ENCODE measurements around the gene IPO5.

DNA sequence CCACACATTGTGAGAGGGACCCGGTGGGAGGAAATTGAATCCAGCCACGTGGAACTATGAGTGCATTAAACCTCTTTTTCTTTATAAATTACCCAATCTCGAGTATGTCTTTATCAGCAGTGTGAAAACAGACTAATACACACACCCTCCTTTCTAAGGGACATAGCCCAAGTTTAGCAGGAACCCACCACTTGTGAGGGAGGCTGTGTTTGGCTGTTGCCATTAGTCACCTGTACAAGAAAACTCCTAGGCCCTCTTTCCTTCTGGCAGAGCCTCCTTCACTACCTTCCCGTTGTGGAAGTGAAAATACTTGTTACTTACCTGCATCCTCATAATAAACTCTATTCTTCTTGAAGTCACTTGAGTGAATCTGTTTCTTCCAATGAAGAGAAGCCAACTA is 113.2 kb downstream of the IPO5 start:
- TF ChIP-seq YY1 (IDR thresholded peaks at IDR 0.05; ENCODE audit: low read depth): no peak
- no peak for TF ChIP-seq TCF12 (IDR thresholded peaks at IDR 0.05; ENCODE audit: low read depth)
- TF ChIP-seq TAF1 (IDR thresholded peaks at IDR 0.05; ENCODE audit: low read depth): no peak
- TF ChIP-seq FOXM1 (IDR thresholded peaks at IDR 0.05; ENCODE audit: borderline replicate concordance, low read depth): no peak
- TF ChIP-seq TEAD4 (IDR thresholded peaks at IDR 0.05): no peak
- no peak for TF ChIP-seq NFIC (IDR thresholded peaks at IDR 0.05)
- no peak for TF ChIP-seq EP300 (IDR thresholded peaks at IDR 0.05; ENCODE audit: borderline replicate concordance)
- no peak for TF ChIP-seq EGR1 (IDR thresholded peaks at IDR 0.05)
- TF ChIP-seq CEBPB (IDR thresholded peaks at IDR 0.05): no peak
- TF ChIP-seq CREB1 (IDR thresholded peaks at IDR 0.05; ENCODE audit: low read depth): no peak
- no peak for TF ChIP-seq RAD21 (IDR thresholded peaks at IDR 0.05; ENCODE audit: low read depth)
- TF ChIP-seq, protein P1, sequence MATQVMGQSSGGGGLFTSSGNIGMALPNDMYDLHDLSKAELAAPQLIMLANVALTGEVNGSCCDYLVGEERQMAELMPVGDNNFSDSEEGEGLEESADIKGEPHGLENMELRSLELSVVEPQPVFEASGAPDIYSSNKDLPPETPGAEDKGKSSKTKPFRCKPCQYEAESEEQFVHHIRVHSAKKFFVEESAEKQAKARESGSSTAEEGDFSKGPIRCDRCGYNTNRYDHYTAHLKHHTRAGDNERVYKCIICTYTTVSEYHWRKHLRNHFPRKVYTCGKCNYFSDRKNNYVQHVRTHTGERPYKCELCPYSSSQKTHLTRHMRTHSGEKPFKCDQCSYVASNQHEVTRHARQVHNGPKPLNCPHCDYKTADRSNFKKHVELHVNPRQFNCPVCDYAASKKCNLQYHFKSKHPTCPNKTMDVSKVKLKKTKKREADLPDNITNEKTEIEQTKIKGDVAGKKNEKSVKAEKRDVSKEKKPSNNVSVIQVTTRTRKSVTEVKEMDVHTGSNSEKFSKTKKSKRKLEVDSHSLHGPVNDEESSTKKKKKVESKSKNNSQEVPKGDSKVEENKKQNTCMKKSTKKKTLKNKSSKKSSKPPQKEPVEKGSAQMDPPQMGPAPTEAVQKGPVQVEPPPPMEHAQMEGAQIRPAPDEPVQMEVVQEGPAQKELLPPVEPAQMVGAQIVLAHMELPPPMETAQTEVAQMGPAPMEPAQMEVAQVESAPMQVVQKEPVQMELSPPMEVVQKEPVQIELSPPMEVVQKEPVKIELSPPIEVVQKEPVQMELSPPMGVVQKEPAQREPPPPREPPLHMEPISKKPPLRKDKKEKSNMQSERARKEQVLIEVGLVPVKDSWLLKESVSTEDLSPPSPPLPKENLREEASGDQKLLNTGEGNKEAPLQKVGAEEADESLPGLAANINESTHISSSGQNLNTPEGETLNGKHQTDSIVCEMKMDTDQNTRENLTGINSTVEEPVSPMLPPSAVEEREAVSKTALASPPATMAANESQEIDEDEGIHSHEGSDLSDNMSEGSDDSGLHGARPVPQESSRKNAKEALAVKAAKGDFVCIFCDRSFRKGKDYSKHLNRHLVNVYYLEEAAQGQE (IDR thresholded peaks at IDR 0.05; ENCODE audit: low read depth): no peak

Data from Ishikawa (cell line).